Type B pancreatic cell (in vitro differentiated cells): Measurements from ENCODE around the gene LHB. TPM values are rescaled to one million over a fixed set of nuclear protein-coding genes. Genes with fewer than 3 reads are reported as not detected.

Source experiments
- DNase-seq: peaks from one replicate; pipeline ENCODE4 v3.0.0; 2021; ENCODE audit warnings: mixed read lengths; ENCODE audit not compliant: unreplicated experiment; ENCODE audit errors: extremely low spot score
- H3K27ac Mint-ChIP-seq: 2 replicates; pipeline ENCODE4 v1.8.0; 2021; ENCODE audit warnings: mild to moderate bottlenecking, mixed read lengths
- H3K27me3 Mint-ChIP-seq: 2 replicates; pipeline ENCODE4 v1.8.0; 2021; ENCODE audit warnings: mixed read lengths
- H3K36me3 Mint-ChIP-seq: 2 replicates; pipeline ENCODE4 v1.8.0; 2021; ENCODE audit warnings: mixed read lengths
- H3K4me1 Mint-ChIP-seq: one replicate; pipeline ENCODE4 v1.8.0; 2021; ENCODE audit warnings: mixed read lengths; ENCODE audit not compliant: unreplicated experiment
- H3K4me3 Mint-ChIP-seq: 2 replicates; pipeline ENCODE4 v1.8.0; 2021; ENCODE audit warnings: mild to moderate bottlenecking, mixed read lengths
- H3K9me3 Mint-ChIP-seq: 2 replicates; pipeline ENCODE4 v1.8.0; 2021; ENCODE audit warnings: mixed read lengths
- total RNA-seq: library from RNA; stranded (reverse); gene quantifications from 2 replicates; pipeline ENCODE4 v1.2.1, GENCODE V29; 2021; ENCODE audit warnings: low replicate concordance
- TF ChIP-seq, protein P1 (sequence below): fragments of 200-600 bp; sonication (generic); conservative IDR thresholded peaks from 2 replicates; pipeline ENCODE4 v1.5.0; 2021; ENCODE audit warnings: antibody characterized with exemption, mild to moderate bottlenecking

Gene LHB
- total RNA-seq, 1 donor from 2014 or later = not detected

DNA sequence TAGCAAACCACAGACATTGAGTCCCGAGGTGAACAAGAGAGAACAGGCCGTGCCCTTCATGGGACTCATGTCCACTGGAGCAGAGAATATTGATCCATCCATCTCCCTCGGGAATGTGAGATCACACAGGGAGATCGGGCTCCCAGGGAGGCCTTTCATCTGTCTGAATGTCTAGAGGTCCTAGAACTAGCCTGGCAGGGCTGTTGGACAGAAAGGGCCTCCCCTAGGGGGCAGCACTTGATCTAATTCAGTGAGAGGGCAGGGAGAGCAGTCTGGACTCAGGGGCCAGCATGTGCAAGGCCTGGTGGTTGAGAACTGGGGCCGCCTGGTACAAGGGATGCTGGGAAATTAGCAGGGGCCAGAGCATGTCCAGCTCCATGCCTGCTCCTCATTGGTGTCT lies 18.9 kb downstream of the LHB start:
- Mint-ChIP-seq H3K4me1 (peaks cover 27% of the 10 kb centered on the region), H3K27me3 (no peaks in the 10 kb centered on the region), H3K9me3 (no peaks in the 10 kb centered on the region), H3K27ac (no peak overlapping the region), H3K36me3 (peaks cover 14% of the 10 kb centered on the region), H3K4me3 (peak overlapping the region; percentile 27)
- TF ChIP-seq, protein P1, sequence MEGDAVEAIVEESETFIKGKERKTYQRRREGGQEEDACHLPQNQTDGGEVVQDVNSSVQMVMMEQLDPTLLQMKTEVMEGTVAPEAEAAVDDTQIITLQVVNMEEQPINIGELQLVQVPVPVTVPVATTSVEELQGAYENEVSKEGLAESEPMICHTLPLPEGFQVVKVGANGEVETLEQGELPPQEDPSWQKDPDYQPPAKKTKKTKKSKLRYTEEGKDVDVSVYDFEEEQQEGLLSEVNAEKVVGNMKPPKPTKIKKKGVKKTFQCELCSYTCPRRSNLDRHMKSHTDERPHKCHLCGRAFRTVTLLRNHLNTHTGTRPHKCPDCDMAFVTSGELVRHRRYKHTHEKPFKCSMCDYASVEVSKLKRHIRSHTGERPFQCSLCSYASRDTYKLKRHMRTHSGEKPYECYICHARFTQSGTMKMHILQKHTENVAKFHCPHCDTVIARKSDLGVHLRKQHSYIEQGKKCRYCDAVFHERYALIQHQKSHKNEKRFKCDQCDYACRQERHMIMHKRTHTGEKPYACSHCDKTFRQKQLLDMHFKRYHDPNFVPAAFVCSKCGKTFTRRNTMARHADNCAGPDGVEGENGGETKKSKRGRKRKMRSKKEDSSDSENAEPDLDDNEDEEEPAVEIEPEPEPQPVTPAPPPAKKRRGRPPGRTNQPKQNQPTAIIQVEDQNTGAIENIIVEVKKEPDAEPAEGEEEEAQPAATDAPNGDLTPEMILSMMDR = peak; percentile 71
- no peak for DNase-seq

DNA sequence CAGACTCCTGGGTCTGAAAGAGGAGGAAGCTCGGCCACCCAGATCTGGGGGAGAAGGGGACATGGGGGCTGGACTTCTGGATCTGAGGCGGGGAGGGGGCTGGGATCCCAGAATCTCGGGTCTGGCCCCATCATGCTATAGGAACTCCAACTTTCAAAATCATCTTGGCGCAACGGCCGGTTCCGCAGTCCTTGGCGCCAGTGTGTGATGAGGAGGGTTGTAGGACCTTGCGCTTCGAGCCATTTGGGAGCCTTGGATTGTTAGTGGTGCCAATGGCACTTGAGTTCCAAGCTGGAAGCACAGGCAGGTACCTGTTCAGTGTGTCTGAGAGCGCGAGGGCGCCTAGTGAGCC lies 22.9 kb downstream of the LHB start:
- Mint-ChIP-seq H3K4me3 (peak overlapping the region; percentile 99), H3K27ac (peak overlapping the region; percentile 100), H3K4me1 (peaks cover 30% of the 10 kb centered on the region), H3K9me3 (no peaks in the 10 kb centered on the region), H3K27me3 (no peaks in the 10 kb centered on the region), H3K36me3 (peaks cover 15% of the 10 kb centered on the region)
- TF ChIP-seq, protein P1 = no peak
- no peak for DNase-seq

DNA sequence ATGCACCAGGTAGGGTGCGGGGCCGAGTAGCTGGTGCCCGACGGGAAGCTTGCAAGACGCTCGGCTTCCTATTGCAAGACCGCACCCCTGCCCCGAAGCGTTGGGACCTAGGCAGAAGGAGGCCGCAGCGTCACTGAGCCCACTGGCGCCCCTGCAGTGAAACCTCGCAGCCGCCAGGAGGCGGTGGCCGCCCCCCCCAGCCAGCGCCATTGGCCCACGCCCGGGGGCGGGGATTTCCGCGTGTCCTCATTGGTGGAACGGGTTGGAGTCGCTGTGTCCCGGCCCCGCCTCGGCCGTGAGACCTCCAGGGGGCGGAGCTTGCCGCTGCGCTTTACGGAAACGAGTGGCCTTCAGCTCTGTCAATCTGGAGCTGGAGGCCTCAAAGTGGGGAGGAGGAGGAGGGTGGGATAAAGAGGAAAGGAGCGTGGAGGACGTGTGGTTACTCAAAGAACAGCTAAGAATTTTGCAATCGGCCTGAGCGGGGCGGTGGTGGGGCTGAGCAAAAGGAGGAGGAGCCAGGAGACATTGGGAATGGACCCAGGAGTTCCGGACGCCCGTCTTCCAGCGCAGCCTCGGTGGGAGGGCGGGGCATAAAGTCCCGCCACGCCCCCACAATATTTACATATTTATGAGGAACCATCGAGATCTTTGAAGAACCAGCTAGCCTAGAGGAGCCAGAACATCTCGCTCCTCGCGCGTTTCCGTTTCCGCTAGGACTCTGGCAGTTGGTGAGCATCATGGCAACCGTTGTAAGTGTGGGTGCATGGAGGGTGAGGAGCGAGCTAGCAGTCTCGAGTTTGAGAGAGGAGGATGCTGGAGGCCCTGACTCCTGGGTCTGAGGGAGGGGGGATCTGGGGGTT lies 23.5 kb downstream of the LHB start, which contains the start of the genes GYS1 and RUVBL2:
GYS1 (minus strand) TSS at position 135 of the 860 bp plus-strand sequence. CDS start 197 bp downstream, outside the sequence.
RUVBL2 (plus strand) TSS at position 713 of the 860 bp plus-strand sequence; CDS start at position 738, 25 bp downstream.
- peak; percentile 100 for DNase-seq
- peaks cover 15% of the 10 kb centered on the region for H3K36me3 Mint-ChIP-seq
- H3K9me3 Mint-ChIP-seq = no peaks in the 10 kb centered on the region
- peaks cover 30% of the 10 kb centered on the region for H3K4me1 Mint-ChIP-seq
- H3K27ac Mint-ChIP-seq = peak within 1 kb of the TSS; percentile 100
- peak within 1 kb of the TSS; percentile 99 for H3K4me3 Mint-ChIP-seq
- H3K27me3 Mint-ChIP-seq = no peaks in the 10 kb centered on the region
- TF ChIP-seq, protein P1 = peak; percentile 97

DNA sequence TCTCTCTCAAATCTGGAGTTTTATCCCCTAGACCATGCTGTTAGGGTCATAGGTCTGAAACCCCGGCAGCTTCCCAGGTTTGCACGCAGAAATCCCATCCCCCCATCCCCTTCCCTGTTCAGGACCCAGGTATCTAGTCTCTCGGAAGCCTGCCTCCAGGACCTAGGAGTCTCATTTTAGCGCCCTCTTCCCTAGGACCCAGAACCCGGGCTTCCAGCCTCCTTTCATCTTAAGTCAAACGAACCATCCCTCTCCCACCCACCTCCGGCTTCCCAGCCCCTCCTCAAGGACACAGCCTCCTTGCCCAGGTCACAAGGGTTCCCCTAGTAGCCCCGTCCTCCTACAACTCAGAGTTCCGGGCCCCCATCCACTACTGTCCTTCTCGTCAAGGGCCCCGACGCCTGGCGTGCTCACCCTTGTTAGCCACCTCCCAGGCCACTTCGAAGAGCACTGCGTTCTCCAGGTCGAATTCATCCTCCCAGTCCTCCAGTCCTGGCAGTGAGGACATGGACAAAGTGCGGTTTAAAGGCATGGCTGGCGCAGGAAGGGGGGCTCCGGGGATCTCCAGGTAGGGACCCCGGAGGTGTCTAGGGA lies 24.2 kb downstream of the LHB start:
- H3K27ac Mint-ChIP-seq = peak overlapping the region; percentile 100
- no peaks in the 10 kb centered on the region for H3K9me3 Mint-ChIP-seq
- TF ChIP-seq, protein P1 = no peak
- no peak for DNase-seq
- no peaks in the 10 kb centered on the region for H3K27me3 Mint-ChIP-seq
- H3K4me1 Mint-ChIP-seq = peaks cover 26% of the 10 kb centered on the region
- H3K4me3 Mint-ChIP-seq = peak overlapping the region; percentile 99
- peaks cover 20% of the 10 kb centered on the region for H3K36me3 Mint-ChIP-seq

DNA sequence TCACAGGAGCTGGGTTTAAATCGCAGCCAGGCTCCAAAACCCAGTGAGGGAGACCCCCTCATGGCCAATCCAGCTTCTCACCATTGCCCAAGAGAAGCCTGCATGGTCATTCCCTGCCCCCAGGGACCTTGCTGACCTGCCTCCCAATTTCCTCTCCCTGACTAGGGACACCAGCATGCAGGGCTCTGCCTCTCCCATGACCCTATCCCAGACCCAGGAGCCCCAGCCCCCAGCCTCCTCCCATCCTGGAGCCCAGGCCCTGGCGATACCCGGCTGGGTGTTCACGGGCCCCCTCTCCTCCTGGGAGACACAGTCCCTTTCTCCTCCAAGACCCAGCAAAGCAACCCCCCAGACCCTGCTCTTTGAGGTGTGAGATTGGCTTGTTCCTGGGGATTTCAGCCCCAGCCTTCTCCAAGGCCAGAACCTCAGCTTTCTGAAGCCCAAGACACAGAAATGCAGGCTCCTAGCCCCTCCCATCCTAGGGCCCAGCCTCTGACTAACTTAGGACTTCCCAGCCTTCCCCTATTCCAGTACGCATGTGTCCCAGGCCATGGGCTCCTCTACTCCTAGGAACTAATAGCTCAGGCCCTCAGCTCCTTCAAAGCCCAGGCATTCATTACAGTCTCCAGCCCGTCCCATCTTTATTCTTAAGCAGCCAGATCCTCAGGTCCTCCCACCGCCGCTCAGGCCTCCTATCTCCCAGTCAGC lies 24.9 kb downstream of the LHB start:
- Mint-ChIP-seq H3K9me3 (no peaks in the 10 kb centered on the region), H3K36me3 (peaks cover 23% of the 10 kb centered on the region), H3K4me1 (peaks cover 26% of the 10 kb centered on the region), H3K27me3 (no peaks in the 10 kb centered on the region), H3K27ac (peak overlapping the region; percentile 100), H3K4me3 (peak overlapping the region; percentile 99)
- TF ChIP-seq, protein P1 = no peak
- DNase-seq = no peak
